ENCODE measurements around the gene ZNF740.

The ZNF740 gene

GRCh38 chr12:53227836-53228235 lies 47.3 kb downstream of the ZNF740 start:
- no peak for DNase-seq (ENCODE audit: low read depth)

GRCh38 chr12:53229454-53229853 lies 48.9 kb downstream of the ZNF740 start:
- DNase-seq (ENCODE audit: low read depth): no peak

- no peak for DNase-seq (ENCODE audit: low read depth)
Observed at GRCh38 chr12:53230108-53230845, 49.8 kb downstream of the ZNF740 start.

- no peak for DNase-seq (ENCODE audit: low read depth)
Observed at GRCh38 chr12:53231671-53231920, 51.1 kb downstream of the ZNF740 start.

- DNase-seq (ENCODE audit: low read depth): peak; percentile 62
Observed at GRCh38 chr12:53231921-53232645, 51.6 kb downstream of the ZNF740 start, which contains the start of gene RARG. TSS of gene RARG (minus strand) at chr12:53232209. CDS start at chr12:53227545, 4,664 bp downstream.

- DNase-seq (ENCODE audit: low read depth): no peak
Observed at GRCh38 chr12:53232646-53233461, 52.3 kb downstream of the ZNF740 start.

GRCh38 chr12:53233671-53234121 lies 53.2 kb downstream of the ZNF740 start:
- no peak for DNase-seq (ENCODE audit: low read depth)

GRCh38 chr12:53234271-53234914 lies 53.9 kb downstream of the ZNF740 start:
- no peak for DNase-seq (ENCODE audit: low read depth)

DNA sequence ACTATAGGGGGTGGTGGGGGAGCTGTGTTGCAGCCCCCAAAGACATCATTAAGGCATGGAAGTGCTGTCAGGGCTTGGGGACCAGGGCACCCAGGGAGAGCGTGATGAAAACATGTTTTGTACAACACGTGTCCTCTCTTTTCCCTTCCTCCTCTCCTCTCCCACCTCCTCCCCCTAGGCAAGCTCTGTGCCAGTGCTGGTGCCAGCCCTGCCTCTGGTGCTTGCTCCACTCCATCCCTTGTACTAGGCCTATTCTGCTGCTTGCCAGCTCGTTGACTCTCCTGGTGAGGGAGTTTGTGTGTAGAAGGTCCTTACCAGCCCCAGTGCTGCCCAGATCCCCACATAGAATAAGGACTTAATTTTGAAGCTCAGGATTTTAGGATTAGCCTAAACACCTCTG lies 54.6 kb downstream of the ZNF740 start:
- DNase-seq (ENCODE audit: low read depth): no peak

DNA sequence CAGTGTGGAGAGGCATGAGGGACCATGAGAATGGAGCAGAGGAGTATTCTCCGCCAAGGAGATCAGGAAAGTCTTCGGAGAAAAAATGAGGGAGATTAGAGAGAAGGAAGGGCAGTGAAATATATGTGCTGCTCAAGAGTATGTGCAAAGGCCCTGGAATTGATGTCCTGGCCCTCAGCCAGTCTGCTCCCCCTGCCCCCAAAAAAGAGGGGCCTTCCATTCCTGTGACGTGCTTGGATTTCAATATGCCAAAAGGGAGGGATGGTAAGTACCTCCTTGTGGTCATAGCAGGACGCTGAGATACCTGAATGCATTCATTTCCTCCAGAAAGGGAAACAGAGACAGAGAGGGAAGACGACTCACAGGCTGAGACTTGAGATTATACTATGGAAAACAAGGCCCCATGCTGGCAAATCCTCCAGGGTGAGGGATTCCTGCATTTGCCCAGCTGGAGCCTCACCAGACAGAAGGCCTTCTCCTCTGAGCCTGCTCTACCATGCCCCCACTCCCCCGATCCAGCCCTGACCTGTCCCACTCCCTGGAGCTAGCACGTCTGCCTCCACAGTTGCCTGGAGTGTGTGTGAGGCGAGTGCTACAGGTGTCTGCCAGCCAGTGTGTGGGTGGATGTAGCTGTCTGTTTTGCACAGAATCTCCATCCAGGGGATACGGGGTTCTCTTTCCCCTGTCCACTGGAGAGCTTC lies 55.4 kb downstream of the ZNF740 start:
- no peak for DNase-seq (ENCODE audit: low read depth)

DNA sequence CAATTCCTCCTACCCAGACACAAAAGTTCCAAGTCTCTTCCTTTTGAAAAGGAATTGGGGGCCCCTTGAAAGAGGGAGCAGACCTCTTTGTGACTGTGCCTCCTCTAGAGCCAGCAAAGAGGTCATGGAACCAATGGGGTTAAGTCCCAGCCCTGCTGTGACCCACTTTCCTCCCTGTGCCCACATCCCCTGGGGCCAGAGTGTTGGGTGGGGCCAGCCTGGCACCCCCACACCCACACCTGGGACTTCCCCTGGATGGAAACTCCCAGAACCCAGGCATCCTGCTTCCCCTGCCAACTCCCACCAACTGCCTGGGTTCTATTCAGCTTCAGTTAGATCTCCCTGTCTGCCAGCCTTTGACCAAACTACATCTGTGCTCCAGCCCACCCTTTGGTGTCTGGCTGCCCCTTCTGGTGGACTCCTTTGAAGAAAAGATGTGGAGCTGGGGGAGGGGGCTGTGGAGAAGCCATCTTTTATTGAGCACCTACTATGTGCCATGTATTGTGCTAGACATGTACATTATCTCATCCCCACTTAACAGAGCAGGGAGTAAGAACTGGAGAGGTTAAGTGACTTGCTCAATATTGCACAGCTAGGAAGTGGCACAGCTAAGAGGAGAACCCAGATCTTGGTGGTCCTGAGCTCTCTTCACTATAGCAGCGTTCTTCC lies 56.1 kb downstream of the ZNF740 start:
- no peak for DNase-seq (ENCODE audit: low read depth)

DNA sequence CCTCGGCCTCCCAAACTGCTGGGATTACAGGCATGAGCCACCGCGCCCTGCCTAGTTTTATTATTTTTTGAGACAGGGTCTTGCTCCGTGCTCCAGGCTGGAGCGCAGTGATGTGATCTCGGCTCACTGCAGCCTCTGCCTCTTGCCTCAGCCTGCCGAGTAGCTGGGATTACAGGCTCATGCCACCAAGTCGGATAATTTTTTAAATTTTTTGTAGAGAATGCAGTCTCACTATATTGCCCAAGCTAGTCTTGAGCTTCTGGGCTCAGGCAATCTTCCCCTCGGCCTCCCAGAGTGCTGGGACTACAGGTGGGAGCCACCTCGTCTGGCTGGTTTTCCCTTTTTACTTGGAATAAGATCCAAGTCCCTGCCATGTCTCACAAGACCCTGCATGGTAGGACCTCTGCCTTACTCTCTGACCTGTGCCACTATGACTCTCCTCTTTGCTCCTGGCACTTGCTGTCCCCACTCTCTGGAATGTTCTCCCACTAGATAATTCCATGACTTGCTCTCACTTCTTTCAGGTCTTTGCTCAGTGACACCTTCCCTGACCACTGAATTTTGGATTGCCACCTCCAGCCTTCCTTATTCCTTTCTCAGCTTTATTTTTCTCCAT lies 59.2 kb downstream of the ZNF740 start:
- no peak for DNase-seq (ENCODE audit: low read depth)

GRCh38 chr12:53241623-53242412 lies 61.3 kb downstream of the ZNF740 start:
- no peak for DNase-seq (ENCODE audit: low read depth)

- no peak for DNase-seq (ENCODE audit: low read depth)
Observed at GRCh38 chr12:53244337-53244736, 63.8 kb downstream of the ZNF740 start.

All from activated T-cell treated with anti-CD3 and anti-CD28 coated beads for 48 hours (primary cell).